Activated gamma-delta T cell treated with anti-CD3 and anti-CD28 coated beads, Interleukin-2, amount 50 U/mL, for 16 hours (primary cell): Measurements from ENCODE around the gene FBXL7.

Source experiments
- DNase-seq: peaks from one replicate; pipeline ENCODE4 v3.0.0-alpha.2; 2020; ENCODE audit warnings: low read depth

The FBXL7 gene

GRCh38 chr5:15893866-15894265, 393.9 kb downstream of the FBXL7 start:
- no peak for DNase-seq

GRCh38 chr5:15897656-15898055, 397.7 kb downstream of the FBXL7 start:
- no peak for DNase-seq

GRCh38 chr5:15898641-15899040, 398.7 kb downstream of the FBXL7 start:
- DNase-seq = no peak

GRCh38 chr5:15899481-15899880, 399.5 kb downstream of the FBXL7 start:
- no peak for DNase-seq

- DNase-seq = no peak
These were observed 401.2 kb downstream of the FBXL7 start for GRCh38 chr5:15901151-15901550.

- DNase-seq = no peak
These were observed 402.1 kb downstream of the FBXL7 start for GRCh38 chr5:15902066-15902465.

- no peak for DNase-seq
These were observed 405.2 kb downstream of the FBXL7 start for GRCh38 chr5:15904899-15905830.

GRCh38 chr5:15914638-15915037, 414.7 kb downstream of the FBXL7 start:
- no peak for DNase-seq

- DNase-seq = no peak
These were observed 426.6 kb downstream of the FBXL7 start for GRCh38 chr5:15926586-15926985.

- DNase-seq = no peak
These were observed 427.9 kb downstream of the FBXL7 start for GRCh38 chr5:15927710-15928380.

GRCh38 chr5:15929611-15930263, 429.8 kb downstream of the FBXL7 start:
- DNase-seq = no peak

- no peak for DNase-seq
These were observed 432.1 kb downstream of the FBXL7 start for GRCh38 chr5:15932066-15932465.

GRCh38 chr5:15933259-15934207, 433.6 kb downstream of the FBXL7 start:
- DNase-seq = no peak

GRCh38 chr5:15936505-15937245, 436.7 kb downstream of the FBXL7 start:
- no peak for DNase-seq

GRCh38 chr5:15937708-15938107, 437.7 kb downstream of the FBXL7 start:
- DNase-seq = no peak

GRCh38 chr5:15938186-15938585, 438.2 kb downstream of the FBXL7 start:
- no peak for DNase-seq

- DNase-seq = no peak
These were observed 439.0 kb downstream of the FBXL7 start for GRCh38 chr5:15938961-15939360.

GRCh38 chr5:15940905-15941304, 440.9 kb downstream of the FBXL7 start:
- DNase-seq = no peak

GRCh38 chr5:15943487-15943886, 443.5 kb downstream of the FBXL7 start:
- no peak for DNase-seq

GRCh38 chr5:15946026-15946425, 446.0 kb downstream of the FBXL7 start:
- no peak for DNase-seq

- no peak for DNase-seq
These were observed 448.2 kb downstream of the FBXL7 start for GRCh38 chr5:15948190-15948589.
